ENCODE data around the gene FHL1. TPM values are rescaled to one million over a fixed set of nuclear protein-coding genes. Genes with fewer than 3 reads are reported as not detected.
A peak's percentile ranks its signal among the peaks of the same experiment; 100 is the strongest.
"Not testable (repeated sequence)": the region's sequence is repeated elsewhere in the genome, so short reads cannot be mapped to it uniquely, and the experiment has no call there.

The FHL1 gene
- total RNA-seq = 10 to 100 TPM; 19.3 to 19.8 TPM

DNA sequence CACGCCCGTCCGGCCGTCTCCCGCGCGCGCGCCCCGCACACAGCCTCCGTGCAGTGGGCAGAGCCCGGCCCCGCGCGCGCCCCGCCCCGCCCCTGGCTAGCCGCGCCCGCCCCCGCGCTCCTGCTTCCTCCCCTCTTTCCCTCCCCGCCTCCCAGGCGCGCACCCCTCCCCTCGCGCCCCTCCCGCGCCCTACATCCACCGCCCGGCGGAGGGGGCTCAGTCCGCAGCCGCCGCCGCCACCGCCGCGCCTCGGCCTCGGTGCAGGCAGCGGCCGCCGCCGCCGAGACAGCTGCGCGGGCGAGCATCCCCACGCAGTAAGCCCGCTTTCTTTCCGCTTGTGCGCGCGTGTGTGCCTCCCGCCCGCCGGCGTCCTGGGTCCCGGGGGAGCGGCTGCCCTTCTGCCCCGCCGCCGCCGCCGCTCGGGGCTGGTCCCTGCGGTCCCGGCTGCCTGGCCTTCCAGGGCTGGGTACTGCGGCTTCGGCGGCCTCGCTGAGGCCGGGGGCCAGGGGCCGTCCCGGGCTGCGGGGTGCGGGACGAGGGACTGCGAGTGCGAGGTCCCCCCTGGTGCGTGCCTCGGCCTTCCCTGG, at the start of gene FHL1:
FHL1 (plus strand) TSS at position 219 of the 587 bp plus-strand sequence.
- intact Hi-C loops (cut with DNase I, micrococcal nuclease) = loop anchor here (1.0 to 10.0 kb wide), 5 partner anchors 17 to 623 kb away; partner anchors contain the start of genes HTATSF1 (in 1 of the 2), INTS6L (in 1 of the 2), MAP7D3 (in 1 of the 2) and SLC9A6 (in 1 of the 2)
- peak; percentile 63 for ATAC-seq
- CTCF ChIA-PET = no interaction called here
- Mint-ChIP-seq H3K4me1 (peaks cover 32% of the 10 kb centered on the region), H3K36me3 (ENCODE audit: low read depth) (no peaks in the 10 kb centered on the region), H3K4me3 (peak within 1 kb of the TSS; percentile 80), H3K27me3 (no peaks in the 10 kb centered on the region), H3K9me3 (ENCODE audit: low read depth) (peaks cover 4% of the 10 kb centered on the region), H3K27ac (peak within 1 kb of the TSS; percentile 74)
- POLR2A ChIA-PET = no interaction called here
- peak; percentile 69 for DNase-seq

DNA sequence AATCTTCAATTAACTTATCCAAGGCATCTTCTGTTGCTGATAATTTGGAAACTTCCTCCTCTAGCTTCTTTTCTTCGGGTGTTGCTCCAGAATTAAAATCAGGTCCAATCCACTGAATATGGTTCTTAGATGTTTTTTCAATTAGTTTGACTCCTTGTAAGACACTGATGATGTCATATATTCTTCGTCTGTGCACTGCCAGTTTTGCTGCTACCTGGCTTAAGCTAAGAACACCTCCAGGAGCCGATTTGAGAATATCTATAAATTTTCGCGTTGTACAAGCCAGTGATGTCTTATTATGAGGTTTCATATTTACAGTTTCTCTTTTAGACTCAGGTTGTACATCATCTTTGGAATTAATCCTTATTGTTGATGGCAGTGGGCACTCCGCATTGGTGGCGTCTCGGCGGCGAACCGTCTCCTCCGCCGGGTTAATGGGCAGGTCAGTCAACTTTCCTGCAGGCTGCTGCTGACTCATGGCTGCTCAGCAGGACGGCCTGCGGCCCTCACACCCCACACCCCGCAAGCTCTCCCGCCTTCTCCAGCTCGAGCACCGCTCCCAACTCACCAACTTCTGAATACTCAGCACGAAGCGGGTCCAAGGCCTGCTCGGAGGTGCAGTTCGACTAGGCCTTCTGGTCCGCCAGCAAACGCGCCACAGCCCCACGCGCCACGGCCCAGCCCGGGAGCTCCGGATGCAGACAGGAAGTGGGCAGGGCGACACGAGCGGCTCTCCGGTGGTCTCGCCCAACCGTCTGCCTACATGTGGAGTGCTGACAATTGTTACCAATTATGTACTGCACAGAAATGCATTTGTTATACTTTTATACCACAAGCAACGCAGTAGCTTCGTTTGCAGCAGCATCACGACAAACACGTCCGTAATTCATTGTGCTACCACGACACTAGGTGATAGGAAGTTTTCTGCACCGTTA, 49.2 kb upstream of the FHL1 start:
- Mint-ChIP-seq H3K4me1 (no peaks in the 10 kb centered on the region), H3K9me3 (ENCODE audit: low read depth) (no peaks in the 10 kb centered on the region), H3K4me3 (no peak overlapping the region), H3K27ac (no peak overlapping the region), H3K27me3 (no peaks in the 10 kb centered on the region), H3K36me3 (ENCODE audit: low read depth) (no peaks in the 10 kb centered on the region)
- CTCF ChIA-PET = interaction anchor here (0.7 kb wide), 1 partner anchor 34 kb away, joined by 3 read pairs; no protein-coding TSS in a partner anchor
- intact Hi-C loops (cut with DNase I, micrococcal nuclease) = no loop called here
- POLR2A ChIA-PET = no interaction called here
- no peak for DNase-seq
- no peak for ATAC-seq

DNA sequence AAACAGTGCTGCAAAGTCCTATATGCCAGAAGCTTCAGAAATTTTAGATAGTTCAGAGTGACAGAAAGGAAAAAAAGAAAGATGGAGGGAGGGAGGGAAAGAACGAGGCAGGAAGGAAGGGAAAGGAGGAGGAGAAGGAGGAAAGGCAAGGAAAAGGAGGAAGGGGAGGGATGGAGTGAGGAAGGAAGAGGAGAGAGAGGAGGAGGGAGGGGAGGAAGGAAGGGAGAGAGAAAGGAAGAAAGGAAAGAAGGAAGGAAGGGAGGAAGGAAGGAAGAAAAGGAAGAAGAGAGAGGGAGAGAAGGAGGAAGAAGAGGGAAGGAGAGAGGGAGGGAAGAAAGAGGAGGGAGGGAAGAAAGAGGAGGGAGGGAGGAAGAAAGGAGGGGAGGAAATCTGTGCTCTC, 42.4 kb upstream of the FHL1 start:
- H3K4me1 Mint-ChIP-seq = no peaks in the 10 kb centered on the region
- no peaks in the 10 kb centered on the region for H3K36me3 Mint-ChIP-seq (ENCODE audit: low read depth)
- H3K27ac Mint-ChIP-seq = no peak overlapping the region
- CTCF ChIA-PET = interaction anchor here (0.9 kb wide), 1 partner anchor 49 kb away, joined by 5 read pairs; no protein-coding TSS in a partner anchor
- no peak overlapping the region for H3K4me3 Mint-ChIP-seq
- DNase-seq (no peak), ATAC-seq (no peak)
- no peaks in the 10 kb centered on the region for H3K9me3 Mint-ChIP-seq (ENCODE audit: low read depth)
- POLR2A ChIA-PET = no interaction called here
- intact Hi-C loops (cut with DNase I, micrococcal nuclease) = no loop called here
- H3K27me3 Mint-ChIP-seq = no peaks in the 10 kb centered on the region

DNA sequence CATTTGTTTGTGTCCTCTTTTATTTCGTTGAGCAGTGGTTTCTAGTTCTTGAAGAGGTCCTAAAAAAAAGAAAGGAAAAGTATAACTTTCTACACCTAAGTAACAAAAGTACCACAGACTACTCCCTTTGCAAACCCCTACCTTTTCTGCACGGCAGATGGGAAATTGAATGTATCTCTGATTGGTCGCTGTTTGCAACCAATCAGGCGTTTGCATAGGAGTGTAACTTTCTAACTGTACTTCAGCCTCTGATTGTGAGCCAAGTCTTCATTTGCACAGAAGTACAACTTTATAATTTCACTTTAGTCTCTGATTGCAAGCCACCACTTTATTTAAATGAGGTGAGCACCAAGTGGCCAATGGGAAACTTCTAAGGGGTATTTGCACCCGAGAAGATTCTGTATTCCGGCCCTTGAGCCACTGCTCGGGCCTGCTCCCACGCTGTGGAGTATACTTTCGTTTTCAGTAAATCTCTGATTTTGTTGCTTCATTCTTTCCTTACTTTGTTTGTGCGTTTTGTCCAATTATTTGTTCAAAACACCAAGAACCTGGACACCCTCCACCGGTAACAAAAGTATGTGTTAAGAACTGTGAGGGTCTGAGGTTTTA, 40.3 kb upstream of the FHL1 start:
- ChIA-PET CTCF (no interaction called here), POLR2A (no interaction called here)
- ATAC-seq (no peak), DNase-seq (no peak)
- no peaks in the 10 kb centered on the region for H3K27me3 Mint-ChIP-seq
- H3K27ac Mint-ChIP-seq = no peak overlapping the region
- no peak overlapping the region for H3K4me3 Mint-ChIP-seq
- intact Hi-C loops (cut with DNase I, micrococcal nuclease) = no loop called here
- H3K36me3 Mint-ChIP-seq (ENCODE audit: low read depth) = no peaks in the 10 kb centered on the region
- no peaks in the 10 kb centered on the region for H3K9me3 Mint-ChIP-seq (ENCODE audit: low read depth)
- no peaks in the 10 kb centered on the region for H3K4me1 Mint-ChIP-seq

DNA sequence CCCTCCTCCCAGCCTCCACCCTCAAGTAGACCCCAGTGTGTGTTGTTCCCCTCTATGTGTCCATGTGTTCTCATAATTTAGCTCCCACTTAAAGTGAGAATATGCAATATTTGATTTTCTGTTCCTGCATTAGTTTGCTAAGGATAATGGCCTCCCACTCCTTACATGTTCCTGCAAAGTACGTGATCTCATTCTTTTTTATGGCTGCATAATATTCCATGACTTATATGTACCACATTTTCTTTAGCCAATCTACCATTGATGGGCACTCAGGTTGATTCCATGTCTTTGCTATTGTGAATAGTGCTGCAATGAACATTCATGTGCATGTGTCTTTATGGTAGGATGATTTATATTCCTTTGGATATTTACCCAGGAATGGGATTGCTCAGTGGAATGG, 38.4 kb upstream of the FHL1 start:
- H3K27me3 Mint-ChIP-seq; H3K4me3 Mint-ChIP-seq; H3K27ac Mint-ChIP-seq; ATAC-seq; POLR2A ChIA-PET; H3K9me3 Mint-ChIP-seq (ENCODE audit: low read depth); DNase-seq; H3K36me3 Mint-ChIP-seq (ENCODE audit: low read depth); H3K4me1 Mint-ChIP-seq; intact Hi-C loops (cut with DNase I, micrococcal nuclease): not testable (repeated sequence)
- CTCF ChIA-PET = interaction anchor here (0.6 kb wide), 1 partner anchor 1165 kb away, joined by 3 read pairs; no protein-coding TSS in a partner anchor

DNA sequence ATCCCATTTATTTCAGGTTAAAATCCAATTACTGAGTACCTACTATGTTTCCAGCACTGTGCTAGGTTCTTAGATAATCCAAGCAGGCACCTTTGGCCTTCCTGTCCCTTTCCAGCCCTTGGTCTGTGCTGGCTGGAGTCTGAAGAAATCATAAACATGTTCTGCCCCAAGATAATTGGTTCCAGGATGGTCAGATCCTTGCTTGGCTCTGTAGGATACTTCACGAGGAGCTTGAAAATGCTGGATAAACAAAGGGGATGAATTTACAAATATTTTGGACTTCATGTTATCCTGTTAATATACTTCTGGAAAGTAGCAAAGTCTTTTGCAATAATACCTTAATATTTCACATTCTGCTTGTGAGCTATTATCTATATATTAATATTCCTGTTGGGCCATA, 35.0 kb upstream of the FHL1 start:
- H3K4me3 Mint-ChIP-seq = no peak overlapping the region
- no peak for DNase-seq
- no peaks in the 10 kb centered on the region for H3K36me3 Mint-ChIP-seq (ENCODE audit: low read depth)
- intact Hi-C loops (cut with DNase I, micrococcal nuclease) = no loop called here
- H3K9me3 Mint-ChIP-seq (ENCODE audit: low read depth) = no peaks in the 10 kb centered on the region
- H3K4me1 Mint-ChIP-seq = no peaks in the 10 kb centered on the region
- CTCF ChIA-PET = interaction anchor here (1.1 kb wide), 1 partner anchor 84 kb away, joined by 3 read pairs; no protein-coding TSS in a partner anchor
- POLR2A ChIA-PET = no interaction called here
- H3K27me3 Mint-ChIP-seq = no peaks in the 10 kb centered on the region
- ATAC-seq = no peak
- H3K27ac Mint-ChIP-seq = no peak overlapping the region

DNA sequence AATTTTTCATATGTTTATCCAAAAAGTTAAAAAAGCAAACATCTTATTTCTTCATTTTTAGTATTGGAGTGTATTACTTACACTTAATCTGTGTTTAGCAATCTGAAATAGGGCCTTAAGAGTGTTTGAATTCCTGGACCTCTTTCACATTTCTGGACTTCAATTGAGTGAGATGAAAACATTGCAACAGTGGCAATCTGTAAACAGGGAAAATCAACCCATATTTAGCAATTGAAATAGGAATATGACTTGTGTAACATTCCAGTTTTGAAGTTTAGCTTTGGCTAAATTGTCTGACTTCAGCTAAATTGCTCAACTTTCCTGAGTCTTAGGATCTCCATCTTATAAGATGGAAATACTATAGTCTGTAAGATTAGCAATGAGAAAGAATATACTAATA, 34.6 kb upstream of the FHL1 start:
- DNase-seq (no peak), ATAC-seq (no peak)
- intact Hi-C loops (cut with DNase I, micrococcal nuclease) = no loop called here
- Mint-ChIP-seq H3K9me3 (ENCODE audit: low read depth) (no peaks in the 10 kb centered on the region), H3K27me3 (no peaks in the 10 kb centered on the region), H3K36me3 (ENCODE audit: low read depth) (no peaks in the 10 kb centered on the region), H3K4me1 (no peaks in the 10 kb centered on the region), H3K4me3 (no peak overlapping the region), H3K27ac (no peak overlapping the region)
- ChIA-PET POLR2A (no interaction called here), CTCF (interaction anchor here (1.1 kb wide), 1 partner anchor 85 kb away, joined by 3 read pairs; no protein-coding TSS in a partner anchor)

DNA sequence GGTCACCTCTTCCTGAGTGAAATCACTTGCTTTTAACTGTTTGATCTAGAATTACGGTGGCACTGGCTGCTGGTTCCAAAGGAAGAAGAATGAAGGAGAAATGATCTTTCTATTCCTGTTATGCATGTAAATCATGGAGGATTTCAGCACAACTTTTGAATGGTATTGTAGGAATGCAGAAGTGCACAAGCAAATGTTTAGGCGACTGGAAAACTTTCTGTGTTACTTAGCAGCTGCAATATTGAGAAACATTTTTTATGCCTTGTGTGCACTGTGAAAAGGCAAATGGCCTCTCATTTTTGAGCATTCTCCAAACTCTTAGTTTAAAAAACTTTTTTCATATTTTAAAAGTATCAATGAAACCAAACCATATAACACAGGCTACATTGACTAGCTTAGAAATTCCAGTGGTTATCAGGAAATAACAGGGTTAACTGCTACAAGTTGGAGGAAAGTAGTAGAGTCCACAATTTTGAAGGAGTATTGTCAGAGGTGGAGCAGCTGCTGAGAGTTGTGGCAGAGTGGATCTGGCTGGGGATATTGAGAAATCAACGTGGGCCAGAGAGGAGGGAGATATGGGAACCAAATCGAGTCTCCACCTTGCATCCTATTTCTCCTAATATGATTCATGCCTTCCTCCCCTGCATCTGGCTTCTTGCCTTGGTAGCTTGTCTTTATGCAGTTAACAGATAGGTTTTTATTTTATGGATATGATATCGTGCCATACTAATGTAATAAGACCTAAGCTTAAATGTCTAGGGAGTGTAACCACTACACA, 32.0 kb upstream of the FHL1 start:
- DNase-seq (no peak), ATAC-seq (no peak)
- Mint-ChIP-seq H3K27ac (no peak overlapping the region), H3K36me3 (ENCODE audit: low read depth) (no peaks in the 10 kb centered on the region), H3K27me3 (no peaks in the 10 kb centered on the region), H3K4me3 (no peak overlapping the region), H3K4me1 (no peaks in the 10 kb centered on the region), H3K9me3 (ENCODE audit: low read depth) (no peaks in the 10 kb centered on the region)
- POLR2A ChIA-PET = no interaction called here
- CTCF ChIA-PET = no interaction called here
- intact Hi-C loops (cut with DNase I, micrococcal nuclease) = no loop called here

DNA sequence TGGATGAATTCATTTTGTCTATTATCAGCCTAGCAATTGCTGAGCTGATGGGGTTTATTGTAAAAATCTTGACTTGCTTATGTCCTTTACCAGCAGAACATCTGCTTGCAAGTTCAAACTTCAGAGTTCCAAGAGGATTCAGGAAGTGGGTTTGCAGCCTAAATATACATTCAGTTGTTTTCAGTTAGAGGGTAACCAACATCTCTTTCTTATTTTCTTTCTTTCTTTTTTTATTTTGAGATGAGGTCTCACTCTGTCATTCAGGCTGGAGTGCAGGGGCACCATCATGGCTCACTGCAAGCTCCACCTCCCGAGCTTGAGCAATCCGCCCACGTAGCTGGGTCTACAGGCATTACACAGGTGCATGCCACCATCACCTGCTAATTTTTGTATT, 31.4 kb upstream of the FHL1 start:
- no peak for ATAC-seq
- Mint-ChIP-seq H3K36me3 (ENCODE audit: low read depth) (no peaks in the 10 kb centered on the region), H3K4me1 (no peaks in the 10 kb centered on the region), H3K4me3 (no peak overlapping the region), H3K27me3 (no peaks in the 10 kb centered on the region), H3K27ac (no peak overlapping the region), H3K9me3 (ENCODE audit: low read depth) (no peaks in the 10 kb centered on the region)
- ChIA-PET CTCF (no interaction called here), POLR2A (no interaction called here)
- DNase-seq = peak; percentile 6
- intact Hi-C loops (cut with DNase I, micrococcal nuclease) = no loop called here

DNA sequence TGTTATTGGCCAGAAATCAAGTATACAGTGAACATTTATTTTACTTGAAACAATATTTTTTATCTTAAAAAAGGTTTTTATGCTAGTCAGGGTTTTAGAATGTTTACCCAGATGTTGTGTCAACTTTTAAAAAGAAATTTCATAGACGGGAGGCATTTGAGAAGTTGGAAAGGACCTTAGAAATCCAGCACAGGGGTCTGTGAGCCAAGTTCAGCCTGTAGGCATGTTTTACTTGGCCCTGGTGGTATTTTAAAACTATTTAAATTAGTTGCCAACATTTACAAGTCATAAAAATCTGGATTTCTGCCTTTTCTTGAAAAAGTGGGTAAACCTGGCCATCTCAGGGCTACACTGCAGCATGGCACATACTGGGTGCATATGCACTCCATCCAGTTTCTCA, 25.5 kb upstream of the FHL1 start:
- POLR2A ChIA-PET = no interaction called here
- intact Hi-C loops (cut with DNase I, micrococcal nuclease) = no loop called here
- DNase-seq (no peak), ATAC-seq (no peak)
- H3K9me3 Mint-ChIP-seq (ENCODE audit: low read depth) = no peaks in the 10 kb centered on the region
- H3K27me3 Mint-ChIP-seq = no peaks in the 10 kb centered on the region
- H3K27ac Mint-ChIP-seq = no peak overlapping the region
- no peaks in the 10 kb centered on the region for H3K36me3 Mint-ChIP-seq (ENCODE audit: low read depth)
- H3K4me3 Mint-ChIP-seq = no peak overlapping the region
- H3K4me1 Mint-ChIP-seq = no peaks in the 10 kb centered on the region
- CTCF ChIA-PET = no interaction called here

DNA sequence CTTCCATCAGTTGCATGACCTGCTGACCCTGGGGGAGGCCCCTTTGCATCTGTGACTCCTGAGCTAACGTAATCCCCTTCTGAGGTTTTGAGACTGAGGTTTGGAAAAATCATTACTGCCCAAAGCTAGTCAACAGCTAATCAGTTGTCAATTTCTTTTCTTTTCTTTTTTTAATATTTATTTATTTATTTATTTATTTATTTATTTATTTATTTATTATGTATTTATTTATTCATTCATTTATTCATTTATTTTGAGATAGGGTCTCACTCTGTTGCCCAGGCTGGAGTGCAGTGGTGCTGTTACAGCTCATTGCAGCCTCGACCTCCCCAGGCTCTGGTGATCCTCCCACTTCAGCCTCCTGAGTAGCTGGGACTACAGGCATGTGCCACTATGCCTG, 25.1 kb upstream of the FHL1 start:
- CTCF ChIA-PET = no interaction called here

More for the DNA sequence above, 25.1 kb upstream of the FHL1 start:
- Mint-ChIP-seq H3K27ac (no peak overlapping the region), H3K9me3 (ENCODE audit: low read depth) (no peaks in the 10 kb centered on the region), H3K4me1 (peaks cover 3% of the 10 kb centered on the region), H3K4me3 (no peak overlapping the region), H3K27me3 (no peaks in the 10 kb centered on the region), H3K36me3 (ENCODE audit: low read depth) (no peaks in the 10 kb centered on the region)
- ATAC-seq = no peak
- no peak for DNase-seq
- POLR2A ChIA-PET = no interaction called here
- intact Hi-C loops (cut with DNase I, micrococcal nuclease) = no loop called here

Data from activated CD4-positive, alpha-beta T cell treated with anti-CD3 and anti-CD28 coated beads for 36 hours (primary cell).